Frontal cortex (tissue), 4 donors: Measurements from ENCODE around the gene GPC6. TPM values are rescaled to one million over a fixed set of nuclear protein-coding genes. Genes with fewer than 3 reads are reported as not detected.

Experiments
- DNase-seq, 2 donors: peaks; one replicate each; pipeline ENCODE4 v3.0.0; 2012; ENCODE audit warnings: low spot score in 2 of 2
- FAIRE-seq: peaks from 2 replicates; lab custom pipeline; 2012; peaks lifted over from hg19 to GRCh38; lab: Jason Lieb, UNC
- total RNA-seq: library from RNA; depleted of rRNA; stranded (reverse); fragments of >200 nt; gene quantifications from one replicate; pipeline ENCODE4 v1.2.3, GENCODE V29; 2014
- donor health status: control.
- donor health status: control.
- donor health status: control.

GPC6 gene
- total RNA-seq, 1 donor from 2014 or later, result 9.0 TPM

- DNase-seq, result no peak
- FAIRE-seq, result no peak
These were observed 620.6 kb downstream of the GPC6 start for GRCh38 chr13:93847162-93847561.

GRCh38 chr13:93848247-93848646, 621.6 kb downstream of the GPC6 start:
- no peak for DNase-seq
- no peak for FAIRE-seq

GRCh38 chr13:93851236-93851635, 624.6 kb downstream of the GPC6 start:
- DNase-seq (no peak), FAIRE-seq (no peak)

GRCh38 chr13:93853912-93854311, 627.3 kb downstream of the GPC6 start:
- DNase-seq (no peak), FAIRE-seq (no peak)

GRCh38 chr13:93857126-93857525, 630.5 kb downstream of the GPC6 start:
- FAIRE-seq, result no peak

GRCh38 chr13:93859716-93860115, 633.1 kb downstream of the GPC6 start:
- DNase-seq (no peak), FAIRE-seq (no peak)

More at GRCh38 chr13:93857126-93857525, 630.5 kb downstream of the GPC6 start:
- no peak for DNase-seq

- DNase-seq, result no peak
- no peak for FAIRE-seq
These were observed 635.2 kb downstream of the GPC6 start for GRCh38 chr13:93861818-93862217.

GRCh38 chr13:93862259-93862658, 635.7 kb downstream of the GPC6 start:
- no peak for FAIRE-seq
- no peak for DNase-seq

GRCh38 chr13:93865235-93865634, 638.6 kb downstream of the GPC6 start:
- FAIRE-seq, result no peak
- no peak for DNase-seq

- FAIRE-seq, result no peak
- DNase-seq, result no peak
These were observed 640.9 kb downstream of the GPC6 start for GRCh38 chr13:93867481-93867880.

- FAIRE-seq (no peak), DNase-seq (no peak)
These were observed 645.8 kb downstream of the GPC6 start for GRCh38 chr13:93872376-93872775.

GRCh38 chr13:93872786-93873347, 646.3 kb downstream of the GPC6 start:
- no peak for FAIRE-seq

GRCh38 chr13:93875547-93875946, 648.9 kb downstream of the GPC6 start:
- no peak for DNase-seq
- no peak for FAIRE-seq

More at GRCh38 chr13:93872786-93873347, 646.3 kb downstream of the GPC6 start:
- DNase-seq, result no peak

GRCh38 chr13:93876236-93876635, 649.6 kb downstream of the GPC6 start:
- no peak for FAIRE-seq
- no peak for DNase-seq

GRCh38 chr13:93878675-93879074, 652.1 kb downstream of the GPC6 start:
- DNase-seq, result no peak

GRCh38 chr13:93881411-93881810, 654.8 kb downstream of the GPC6 start:
- no peak for DNase-seq
- FAIRE-seq, result no peak

More at GRCh38 chr13:93878675-93879074, 652.1 kb downstream of the GPC6 start:
- no peak for FAIRE-seq

GRCh38 chr13:93882086-93882651, 655.6 kb downstream of the GPC6 start:
- FAIRE-seq (no peak), DNase-seq (no peak)

GRCh38 chr13:93889430-93889951, 662.9 kb downstream of the GPC6 start:
- FAIRE-seq (no peak), DNase-seq (no peak)

GRCh38 chr13:93899981-93900380, 673.4 kb downstream of the GPC6 start:
- DNase-seq, result no peak
- no peak for FAIRE-seq

- FAIRE-seq (no peak), DNase-seq (no peak)
These were observed 674.1 kb downstream of the GPC6 start for GRCh38 chr13:93900731-93901130.

GRCh38 chr13:93903909-93904308, 677.3 kb downstream of the GPC6 start:
- FAIRE-seq (no peak), DNase-seq (no peak)
